Measurements from ENCODE around the gene RSRC1.

DNA sequence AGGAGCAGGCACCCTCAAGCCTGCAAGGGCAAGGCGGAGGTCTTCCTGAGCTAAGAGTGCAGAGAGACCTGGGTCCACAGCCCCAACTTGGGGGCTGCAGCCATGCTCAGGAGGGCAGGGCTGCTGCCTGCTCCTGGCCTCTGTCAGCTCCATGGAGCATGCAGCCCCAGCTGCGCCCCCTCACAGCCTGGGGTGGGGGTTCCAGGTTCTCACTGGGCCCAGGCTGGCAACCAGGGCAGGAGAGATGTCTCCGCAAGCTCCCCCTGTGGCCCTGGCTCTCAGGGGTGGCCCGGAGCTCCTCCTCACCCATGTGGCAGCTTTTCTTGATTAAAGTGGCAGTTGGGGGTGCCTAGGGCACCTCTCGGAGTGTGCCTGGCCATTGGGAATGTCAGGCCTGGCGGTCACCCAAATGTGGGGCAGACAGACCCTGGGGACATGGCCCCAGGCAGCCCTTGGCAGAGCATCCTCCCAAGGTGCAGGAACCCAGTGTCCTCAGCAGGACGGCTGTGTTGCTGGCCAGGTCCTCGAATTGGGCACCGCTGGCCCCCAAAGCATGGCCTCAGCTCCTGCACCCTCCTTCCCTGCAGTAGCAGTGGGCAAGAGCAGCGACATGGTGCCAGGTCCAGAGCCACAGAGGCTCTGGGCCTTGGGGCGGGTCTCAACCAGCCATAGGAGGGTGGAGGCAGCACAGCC is 251.0 kb downstream of the RSRC1 start:
- TF ChIP-seq, protein P1, sequence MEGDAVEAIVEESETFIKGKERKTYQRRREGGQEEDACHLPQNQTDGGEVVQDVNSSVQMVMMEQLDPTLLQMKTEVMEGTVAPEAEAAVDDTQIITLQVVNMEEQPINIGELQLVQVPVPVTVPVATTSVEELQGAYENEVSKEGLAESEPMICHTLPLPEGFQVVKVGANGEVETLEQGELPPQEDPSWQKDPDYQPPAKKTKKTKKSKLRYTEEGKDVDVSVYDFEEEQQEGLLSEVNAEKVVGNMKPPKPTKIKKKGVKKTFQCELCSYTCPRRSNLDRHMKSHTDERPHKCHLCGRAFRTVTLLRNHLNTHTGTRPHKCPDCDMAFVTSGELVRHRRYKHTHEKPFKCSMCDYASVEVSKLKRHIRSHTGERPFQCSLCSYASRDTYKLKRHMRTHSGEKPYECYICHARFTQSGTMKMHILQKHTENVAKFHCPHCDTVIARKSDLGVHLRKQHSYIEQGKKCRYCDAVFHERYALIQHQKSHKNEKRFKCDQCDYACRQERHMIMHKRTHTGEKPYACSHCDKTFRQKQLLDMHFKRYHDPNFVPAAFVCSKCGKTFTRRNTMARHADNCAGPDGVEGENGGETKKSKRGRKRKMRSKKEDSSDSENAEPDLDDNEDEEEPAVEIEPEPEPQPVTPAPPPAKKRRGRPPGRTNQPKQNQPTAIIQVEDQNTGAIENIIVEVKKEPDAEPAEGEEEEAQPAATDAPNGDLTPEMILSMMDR (IDR thresholded peaks at IDR 0.05 in 8 of 11, conservative IDR thresholded peaks at IDR 0.05 in 3 of 11): no peak
- TF ChIP-seq POLR2AphosphoS5 (IDR thresholded peaks at IDR 0.05) (no peak), POLR2A (IDR thresholded peaks at IDR 0.05) (no peak)

Data from spleen (tissue), 7 donors.